Measurements from ENCODE around the gene RPL18A. TPM values are rescaled to one million over a fixed set of nuclear protein-coding genes. Genes with fewer than 3 reads are reported as not detected.

RPL18A gene
- total and polyA plus RNA-seq, 2 experiments from 2014 or later: 930 to 1,484 TPM

DNA sequence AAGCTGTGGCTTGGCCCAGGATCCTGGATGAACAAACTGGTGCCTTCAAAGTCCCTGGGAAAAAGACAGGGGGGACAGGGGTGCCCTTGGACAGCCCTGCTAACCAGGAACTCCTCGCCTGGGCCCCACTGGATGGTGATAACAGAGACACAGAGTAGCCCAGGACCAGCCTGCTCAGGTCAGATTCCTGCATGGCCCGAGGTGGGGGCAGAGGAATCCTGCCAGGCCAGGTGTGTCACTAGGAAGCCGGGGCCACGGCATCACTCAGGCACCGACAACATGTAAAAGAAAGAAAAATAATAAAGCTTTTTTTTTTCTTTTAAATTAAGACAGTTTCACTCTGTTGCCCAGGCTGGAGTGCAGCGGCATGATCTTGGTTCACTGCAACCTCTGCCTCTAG is 5.6 kb upstream of the RPL18A start:
- Histone ChIP-seq H3K36me3 (no peaks in the 10 kb centered on the region), H3K27ac (no peak overlapping the region), H3K9me3 (ENCODE audit: low read depth) (no peaks in the 10 kb centered on the region), H3K4me3 (no peak overlapping the region), H3K4me1 (ENCODE audit: low read depth) (no peaks in the 10 kb centered on the region), H3K27me3 (no peaks in the 10 kb centered on the region)
- TF ChIP-seq, protein P1, sequence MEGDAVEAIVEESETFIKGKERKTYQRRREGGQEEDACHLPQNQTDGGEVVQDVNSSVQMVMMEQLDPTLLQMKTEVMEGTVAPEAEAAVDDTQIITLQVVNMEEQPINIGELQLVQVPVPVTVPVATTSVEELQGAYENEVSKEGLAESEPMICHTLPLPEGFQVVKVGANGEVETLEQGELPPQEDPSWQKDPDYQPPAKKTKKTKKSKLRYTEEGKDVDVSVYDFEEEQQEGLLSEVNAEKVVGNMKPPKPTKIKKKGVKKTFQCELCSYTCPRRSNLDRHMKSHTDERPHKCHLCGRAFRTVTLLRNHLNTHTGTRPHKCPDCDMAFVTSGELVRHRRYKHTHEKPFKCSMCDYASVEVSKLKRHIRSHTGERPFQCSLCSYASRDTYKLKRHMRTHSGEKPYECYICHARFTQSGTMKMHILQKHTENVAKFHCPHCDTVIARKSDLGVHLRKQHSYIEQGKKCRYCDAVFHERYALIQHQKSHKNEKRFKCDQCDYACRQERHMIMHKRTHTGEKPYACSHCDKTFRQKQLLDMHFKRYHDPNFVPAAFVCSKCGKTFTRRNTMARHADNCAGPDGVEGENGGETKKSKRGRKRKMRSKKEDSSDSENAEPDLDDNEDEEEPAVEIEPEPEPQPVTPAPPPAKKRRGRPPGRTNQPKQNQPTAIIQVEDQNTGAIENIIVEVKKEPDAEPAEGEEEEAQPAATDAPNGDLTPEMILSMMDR (IDR thresholded peaks at IDR 0.05; ENCODE audit: low read depth, low read length): no peak
- no peak for DNase-seq (ENCODE audit: low read depth in 1 of 2, low spot score in 1 of 2)

DNA sequence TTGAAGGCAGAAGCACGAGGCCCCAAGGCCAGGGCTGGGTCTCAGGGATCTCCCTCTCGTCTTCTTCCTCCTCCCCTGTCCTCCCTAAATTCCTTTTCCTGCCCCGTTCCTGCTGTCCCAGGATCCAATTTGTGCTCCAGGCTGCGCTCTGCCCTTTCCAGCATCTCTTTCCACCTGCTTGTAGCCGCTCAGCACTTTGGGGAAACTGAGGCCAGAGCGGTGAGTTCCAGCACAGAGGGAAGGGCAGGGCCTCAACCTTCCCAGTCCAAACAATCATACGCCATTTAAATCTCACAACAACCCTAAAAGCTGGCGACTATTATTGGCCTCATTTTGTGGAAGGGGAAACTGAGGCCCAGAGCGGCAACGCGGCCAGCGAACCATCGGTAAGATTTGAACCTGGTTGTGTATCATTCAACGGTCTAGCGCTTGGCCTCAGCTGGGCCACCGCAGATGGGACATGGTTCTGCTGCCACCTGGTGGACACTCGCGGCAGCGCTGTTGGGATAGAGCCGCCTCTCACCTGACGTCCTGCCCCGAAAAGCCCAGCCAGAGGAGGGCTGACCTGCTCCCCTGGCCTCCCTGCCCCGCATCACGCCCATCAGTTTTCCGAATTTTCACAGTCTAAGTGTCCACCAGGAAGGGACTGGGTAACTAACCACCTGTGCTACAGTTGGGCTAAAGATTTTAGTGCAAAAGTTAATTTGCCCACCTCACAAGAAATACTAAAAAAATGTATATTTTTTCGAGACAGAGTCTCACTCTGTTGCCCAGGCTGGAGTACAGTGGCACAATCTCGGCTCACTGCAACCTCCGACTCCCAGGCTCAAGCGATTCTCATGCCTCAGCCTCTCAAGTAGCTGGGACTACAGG is 4.2 kb upstream of the RPL18A start:
- peak; percentile 75 to 88 for DNase-seq (ENCODE audit: low read depth in 1 of 2, low spot score in 1 of 2)
- H3K36me3 ChIP-seq: no peaks in the 10 kb centered on the region
- H3K4me3 ChIP-seq: no peak overlapping the region
- H3K9me3 ChIP-seq (ENCODE audit: low read depth): no peaks in the 10 kb centered on the region
- no peaks in the 10 kb centered on the region for H3K4me1 ChIP-seq (ENCODE audit: low read depth)
- no peak overlapping the region for H3K27ac ChIP-seq
- no peaks in the 10 kb centered on the region for H3K27me3 ChIP-seq
- TF ChIP-seq, protein P1 (IDR thresholded peaks at IDR 0.05; ENCODE audit: low read depth, low read length): peak; percentile 95

DNA sequence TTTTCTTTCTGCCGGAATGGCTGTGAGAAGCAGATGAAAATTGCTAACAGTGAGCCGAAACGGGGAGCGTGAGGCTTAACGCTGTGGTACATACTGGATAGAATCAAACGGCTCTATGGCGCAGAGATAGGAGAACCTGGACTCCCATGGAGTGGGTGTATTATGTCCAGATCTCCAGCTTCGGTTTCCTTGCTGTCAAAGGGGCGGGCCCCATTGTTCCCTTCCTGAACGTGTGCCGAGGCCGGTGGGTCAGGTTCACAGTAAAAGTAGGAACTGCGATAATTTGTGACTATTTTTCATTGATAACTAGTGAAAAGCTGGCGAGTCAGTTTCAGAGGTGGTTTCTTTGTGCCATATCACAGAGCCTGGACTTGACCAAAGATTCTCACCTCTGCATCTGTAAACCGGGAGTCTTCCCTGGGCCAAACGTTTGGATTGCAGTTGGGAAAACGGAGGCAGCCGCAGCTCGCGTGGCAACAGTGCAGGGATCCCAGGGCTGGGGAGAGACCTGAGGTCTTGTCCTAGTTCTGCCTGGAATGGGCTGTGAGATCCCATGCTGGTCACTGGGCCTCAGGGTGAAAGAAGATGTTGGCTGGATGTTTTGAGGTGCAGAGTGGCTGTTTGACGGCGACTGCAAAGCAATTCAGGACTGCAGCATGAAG is 752 bp downstream of the RPL18A start:
- H3K27me3 ChIP-seq: no peaks in the 10 kb centered on the region

DNA sequence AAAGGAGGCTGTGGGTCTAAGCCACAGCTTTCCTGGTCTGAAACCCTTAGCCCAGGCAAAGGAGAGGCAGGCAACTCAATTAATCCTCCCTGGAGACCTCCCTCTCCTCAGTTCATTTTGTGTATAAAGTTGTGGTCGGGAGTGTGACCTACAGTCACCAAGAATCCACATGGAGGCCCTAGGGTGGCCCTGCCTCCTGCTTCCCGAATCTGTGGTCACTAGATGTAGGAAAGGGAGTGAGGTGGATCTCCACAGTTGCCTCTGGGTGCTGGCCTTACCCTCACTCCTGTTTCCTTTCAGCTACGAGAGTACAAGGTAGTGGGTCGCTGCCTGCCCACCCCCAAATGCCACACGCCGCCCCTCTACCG is 1.3 kb downstream of the RPL18A start:
- Histone ChIP-seq H3K4me3 (peak overlapping the region; percentile 95), H3K9me3 (ENCODE audit: low read depth) (no peaks in the 10 kb centered on the region), H3K4me1 (ENCODE audit: low read depth) (peaks cover 6% of the 10 kb centered on the region), H3K27ac (peak overlapping the region; percentile 4), H3K27me3 (no peaks in the 10 kb centered on the region), H3K36me3 (peaks cover 26% of the 10 kb centered on the region)
- TF ChIP-seq, protein P1 (IDR thresholded peaks at IDR 0.05; ENCODE audit: low read depth, low read length): no peak
- no peak for DNase-seq (ENCODE audit: low read depth in 1 of 2, low spot score in 1 of 2)

More for the DNA sequence above, 752 bp downstream of the RPL18A start:
- H3K9me3 ChIP-seq (ENCODE audit: low read depth): no peaks in the 10 kb centered on the region
- no peak for DNase-seq (ENCODE audit: low read depth in 1 of 2, low spot score in 1 of 2)
- H3K4me1 ChIP-seq (ENCODE audit: low read depth): peaks cover 6% of the 10 kb centered on the region
- peaks cover 26% of the 10 kb centered on the region for H3K36me3 ChIP-seq
- H3K27ac ChIP-seq: peak overlapping the region; percentile 20
- TF ChIP-seq, protein P1 (IDR thresholded peaks at IDR 0.05; ENCODE audit: low read depth, low read length): no peak
- peak overlapping the region; percentile 95 for H3K4me3 ChIP-seq

DNA sequence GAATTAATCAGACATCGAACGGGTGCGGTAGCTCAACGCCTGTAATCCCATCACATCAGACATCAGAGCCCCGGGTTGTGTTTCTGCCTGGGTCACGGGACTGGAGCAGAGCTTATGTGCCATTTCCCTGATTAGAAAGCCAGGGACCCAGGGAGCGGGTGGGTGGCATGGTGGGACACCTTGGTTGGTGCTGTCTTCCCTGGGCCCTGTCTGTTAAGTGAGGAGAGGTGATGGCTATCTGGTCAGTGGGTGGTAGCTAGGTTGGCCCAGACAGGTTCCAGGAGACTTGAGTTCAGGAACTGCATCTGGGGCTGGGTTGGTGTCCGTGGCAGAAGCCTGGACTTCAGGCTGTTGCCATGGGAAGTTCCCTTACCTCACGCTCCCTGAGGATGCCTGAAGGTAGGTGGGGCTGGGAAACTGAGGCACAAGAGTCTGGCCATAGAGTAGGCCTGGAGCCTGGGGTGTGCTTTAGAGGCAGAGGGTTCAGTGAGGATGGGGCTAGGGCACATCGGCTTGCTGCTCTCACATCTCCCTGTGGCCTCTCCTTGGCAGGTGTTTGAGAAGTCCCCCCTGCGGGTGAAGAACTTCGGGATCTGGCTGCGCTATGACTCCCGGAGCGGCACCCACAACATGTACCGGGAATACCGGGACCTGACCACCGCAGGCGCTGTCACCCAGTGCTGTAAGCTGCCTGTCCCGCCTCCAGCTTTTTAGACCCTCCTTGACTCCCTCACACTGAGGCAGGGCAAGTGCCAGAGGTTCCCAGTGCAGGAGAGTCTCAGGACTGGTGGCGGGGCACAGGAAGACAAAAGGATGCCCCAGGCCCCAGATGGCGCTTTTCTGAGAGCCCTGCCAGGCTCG is 2.1 kb downstream of the RPL18A start:
- TF ChIP-seq, protein P1 (IDR thresholded peaks at IDR 0.05; ENCODE audit: low read depth, low read length): no peak

More for the DNA sequence above, 2.1 kb downstream of the RPL18A start:
- no peak for DNase-seq (ENCODE audit: low read depth in 1 of 2, low spot score in 1 of 2)
- Histone ChIP-seq H3K36me3 (peaks cover 26% of the 10 kb centered on the region), H3K27me3 (no peaks in the 10 kb centered on the region), H3K9me3 (ENCODE audit: low read depth) (no peaks in the 10 kb centered on the region), H3K4me1 (ENCODE audit: low read depth) (peaks cover 6% of the 10 kb centered on the region), H3K4me3 (no peak overlapping the region), H3K27ac (peak overlapping the region; percentile 4)

Measured in cardiac muscle cell (in vitro differentiated cells and primary cell).